HG03460 (cell line): ENCODE measurements around the gene KIF4A.
"Not testable (repeated sequence)": the region's sequence is repeated elsewhere in the genome, so short reads cannot be mapped to it uniquely, and the experiment has no call there.

ENCODE experiments used
- ATAC-seq: cut with Tn5 transposase; IDR thresholded peaks from one replicate; pipeline ENCODE4 v1.9.1; 2021; ENCODE audit not compliant: unreplicated experiment

The KIF4A gene

GRCh38 chrX:70289168-70289792, 624 bp upstream of the KIF4A start:
- no peak for ATAC-seq

GRCh38 chrX:70292788-70293187, 2.9 kb downstream of the KIF4A start:
- no peak for ATAC-seq

GRCh38 chrX:70293621-70294020, 3.7 kb downstream of the KIF4A start:
- no peak for ATAC-seq

GRCh38 chrX:70301716-70302115, 11.8 kb downstream of the KIF4A start:
- ATAC-seq, result no peak

GRCh38 chrX:70313503-70313902, 23.6 kb downstream of the KIF4A start:
- ATAC-seq, result no peak

- no peak for ATAC-seq
Observed at GRCh38 chrX:70322784-70323183, 32.9 kb downstream of the KIF4A start.

- ATAC-seq, result not testable (repeated sequence)
Observed at GRCh38 chrX:70323628-70324027, 33.7 kb downstream of the KIF4A start.

GRCh38 chrX:70324326-70324725, 34.4 kb downstream of the KIF4A start:
- no peak for ATAC-seq

GRCh38 chrX:70331161-70331560, 41.3 kb downstream of the KIF4A start:
- ATAC-seq, result no peak

GRCh38 chrX:70332600-70332999, 42.7 kb downstream of the KIF4A start:
- ATAC-seq, result no peak

- peak; percentile 100 for ATAC-seq
Observed at GRCh38 chrX:70336767-70337166, 46.9 kb downstream of the KIF4A start.

- ATAC-seq, result no peak
Observed at GRCh38 chrX:70338290-70338689, 48.4 kb downstream of the KIF4A start.

- no peak for ATAC-seq
Observed at GRCh38 chrX:70343435-70343834, 53.5 kb downstream of the KIF4A start.

- ATAC-seq, result no peak
Observed at GRCh38 chrX:70346418-70347070, 56.6 kb downstream of the KIF4A start.

- not testable (repeated sequence) for ATAC-seq
Observed at GRCh38 chrX:70348825-70349224, 58.9 kb downstream of the KIF4A start.

GRCh38 chrX:70349367-70350125, 59.6 kb downstream of the KIF4A start:
- ATAC-seq, result not testable (repeated sequence)

GRCh38 chrX:70352496-70352895, 62.6 kb downstream of the KIF4A start:
- no peak for ATAC-seq

GRCh38 chrX:70353514-70353913, 63.6 kb downstream of the KIF4A start:
- no peak for ATAC-seq

GRCh38 chrX:70354716-70355115, 64.8 kb downstream of the KIF4A start:
- ATAC-seq, result no peak

GRCh38 chrX:70359458-70359857, 69.6 kb downstream of the KIF4A start:
- ATAC-seq, result no peak

GRCh38 chrX:70360366-70360765, 70.5 kb downstream of the KIF4A start:
- ATAC-seq, result no peak

- not testable (repeated sequence) for ATAC-seq
Observed at GRCh38 chrX:70368731-70369130, 78.8 kb downstream of the KIF4A start.
